Keratinocyte (primary cell): Measurements from ENCODE around the gene DYNC1LI2. TPM values are rescaled to one million over a fixed set of nuclear protein-coding genes. Genes with fewer than 3 reads are reported as not detected.

Source experiments
- DNase-seq: peaks from one replicate; pipeline ENCODE4 v3.0.0-alpha.2; 2011; ENCODE audit warnings: low read depth, missing footprints, low spot score
- FAIRE-seq: peaks from 2 replicates; lab custom pipeline; 2011; peaks lifted over from hg19 to GRCh38; lab: Jason Lieb, UNC
- H2AFZ ChIP-seq: 2 replicates; pipeline ENCODE4 v1.6.0; 2012; ENCODE audit warnings: low read length, control low read depth, inconsistent platforms; ENCODE audit not compliant: control insufficient read depth
- H3K27ac ChIP-seq: 2 replicates; pipeline ENCODE4 v1.5.1; 2011; ENCODE audit warnings: low read length; ENCODE audit not compliant: control insufficient read depth, insufficient read depth
- H3K27me3 ChIP-seq: 3 replicates; pipeline ENCODE4 v1.6.0; 2011; ENCODE audit warnings: low read length; ENCODE audit not compliant: control insufficient read depth, insufficient read depth; ENCODE audit errors: extremely low read depth
- H3K36me3 ChIP-seq, 2 experiments: 2 replicates in 1 of 2; 3 replicates in 1 of 2; pipeline ENCODE4 v1.5.1; 2011; ENCODE audit warnings: low read length in 2 of 2, mild to moderate bottlenecking in 1 of 2; ENCODE audit not compliant: control insufficient read depth in 2 of 2, insufficient read depth in 2 of 2; ENCODE audit errors: extremely low read depth in 1 of 2
- H3K4me1 ChIP-seq: 3 replicates; pipeline ENCODE4 v1.5.1; 2011; ENCODE audit warnings: low read length; ENCODE audit not compliant: control insufficient read depth, insufficient read depth; ENCODE audit errors: extremely low read depth
- H3K4me2 ChIP-seq: 3 replicates; pipeline ENCODE4 v1.6.0; 2011; ENCODE audit warnings: low read depth, low read length; ENCODE audit not compliant: control insufficient read depth, insufficient read depth; ENCODE audit errors: extremely low read depth
- H3K4me3 ChIP-seq, 3 experiments: fragments of 200-600 bp in 1 of 3; sonication (generic) in 1 of 3; 2 replicates in 2 of 3; 3 replicates in 1 of 3; pipeline ENCODE4 v1.5.1; 2011 to 2016; ENCODE audit warnings: low read length in 3 of 3, mild to moderate bottlenecking in 3 of 3, control low read depth in 2 of 3, inconsistent platforms in 1 of 3, low read depth in 1 of 3, mixed read lengths in 1 of 3, mixed run types in 1 of 3, moderate library complexity in 1 of 3; ENCODE audit not compliant: control insufficient read depth in 2 of 3, insufficient read depth in 2 of 3; ENCODE audit errors: extremely low read depth in 1 of 3
- H3K79me2 ChIP-seq: 2 replicates; pipeline ENCODE4 v1.6.0; 2012; ENCODE audit warnings: low read length; ENCODE audit not compliant: control insufficient read depth, insufficient read depth
- H3K9ac ChIP-seq: 3 replicates; pipeline ENCODE4 v1.6.0; 2011; ENCODE audit warnings: low read length; ENCODE audit not compliant: control insufficient read depth, insufficient read depth; ENCODE audit errors: extremely low read depth
- H3K9me1 ChIP-seq: 3 replicates; pipeline ENCODE4 v1.6.0; 2011; ENCODE audit warnings: low read length; ENCODE audit not compliant: control insufficient read depth, insufficient read depth; ENCODE audit errors: extremely low read depth
- H3K9me3 ChIP-seq: 2 replicates; pipeline ENCODE4 v1.5.1; 2012; ENCODE audit warnings: low read depth, low read length; ENCODE audit not compliant: control insufficient read depth
- H4K20me1 ChIP-seq: 3 replicates; pipeline ENCODE4 v1.6.0; 2011; ENCODE audit warnings: low read length; ENCODE audit not compliant: control insufficient read depth, insufficient read depth; ENCODE audit errors: extremely low read depth
- CTCF ChIP-seq, 3 experiments: IDR thresholded peaks in 1 of 3; conservative IDR thresholded peaks in 1 of 3; optimal IDR thresholded peaks in 1 of 3; 2 replicates in 2 of 3; 3 replicates in 1 of 3; pipeline versions ENCODE3 to v1.5.1; 2011; ENCODE audit warnings: low read length in 3 of 3, mild to moderate bottlenecking in 3 of 3, moderate library complexity in 2 of 3, control low read depth in 1 of 3, inconsistent platforms in 1 of 3; ENCODE audit not compliant: insufficient read depth in 2 of 3; ENCODE audit errors: extremely low read depth in 1 of 3
- EZH2 ChIP-seq: IDR thresholded peaks from one replicate; pipeline ENCODE4 v1.6.1; 2012; ENCODE audit warnings: inconsistent platforms, mild to moderate bottlenecking, low read length, moderate library complexity
- dilution Hi-C: fragments of 300-500 bp; cut with MboI; formaldehyde crosslinking; loops from one replicate; pipeline ENCODE4 v1.7.0; 2020; ENCODE audit warnings: low sequenced_read_pairs; ENCODE audit not compliant: extremely low pct_ligation_motif_present
- polyA plus RNA-seq, 5 experiments: library from polyadenylated mRNA; depleted of rRNA in 3 of 5; stranded (reverse) in 3 of 5; stranded (forward) in 1 of 5; unstranded in 1 of 5; fragments of >200 nt; gene quantifications; 1 replicate in 1 of 5; 2 replicates in 3 of 5; 3 replicates in 1 of 5; pipeline versions ENCODE4 v1.2.1 to v1.2.3, GENCODE V29; 2011 to 2012; ENCODE audit warnings: missing spikeins in 2 of 5, low read depth in 1 of 5, low replicate concordance in 1 of 5

The DYNC1LI2 gene
- polyA plus RNA-seq, 1 donor (not counting 4 experiments of a cell fraction or from before 2014, with no cell fraction given): 66.0 TPM

GRCh38 chr16:66701516-66701915, 49.9 kb downstream of the DYNC1LI2 start:
- FAIRE-seq (no peak), DNase-seq (no peak)
- H3K9ac ChIP-seq: no peak overlapping the region
- H3K79me2 ChIP-seq: no peaks in the 10 kb centered on the region
- dilution Hi-C loops: no loop called here
- H2AFZ ChIP-seq: no peak overlapping the region
- H4K20me1 ChIP-seq: no peaks in the 10 kb centered on the region
- H3K9me3 ChIP-seq: no peaks in the 10 kb centered on the region
- H3K4me2 ChIP-seq: no peak overlapping the region
- no peak for TF ChIP-seq EZH2
- no peak for TF ChIP-seq CTCF (optimal IDR thresholded peaks at IDR 0.05 in 1 of 3, IDR thresholded peaks at IDR 0.05 in 1 of 3, conservative IDR thresholded peaks at IDR 0.05 in 1 of 3; ENCODE audit: extremely low read depth in 1 of 3, insufficient read depth in 2 of 3, low read length in 3 of 3)
- peaks cover 15% of the 10 kb centered on the region for H3K4me1 ChIP-seq
- no peaks in the 10 kb centered on the region for H3K9me1 ChIP-seq
- no peak overlapping the region for H3K4me3 ChIP-seq
- H3K27ac ChIP-seq: no peak overlapping the region
- H3K27me3 ChIP-seq: no peaks in the 10 kb centered on the region
- H3K36me3 ChIP-seq: no peaks in the 10 kb centered on the region

- no peak overlapping the region for H2AFZ ChIP-seq
- H4K20me1 ChIP-seq: no peaks in the 10 kb centered on the region
- dilution Hi-C loops: no loop called here
- H3K9me3 ChIP-seq: no peaks in the 10 kb centered on the region
- no peaks in the 10 kb centered on the region for H3K9me1 ChIP-seq
- no peak for TF ChIP-seq EZH2
- no peak for TF ChIP-seq CTCF (optimal IDR thresholded peaks at IDR 0.05 in 1 of 3, IDR thresholded peaks at IDR 0.05 in 1 of 3, conservative IDR thresholded peaks at IDR 0.05 in 1 of 3; ENCODE audit: extremely low read depth in 1 of 3, insufficient read depth in 2 of 3, low read length in 3 of 3)
- no peak overlapping the region for H3K27ac ChIP-seq
- H3K4me3 ChIP-seq: no peak overlapping the region
- no peak overlapping the region for H3K9ac ChIP-seq
- FAIRE-seq: no peak
- H3K4me2 ChIP-seq: no peak overlapping the region
- no peaks in the 10 kb centered on the region for H3K27me3 ChIP-seq
- H3K36me3 ChIP-seq: no peaks in the 10 kb centered on the region
- DNase-seq: no peak
- peaks cover under 1% of the 10 kb centered on the region for H3K79me2 ChIP-seq
- peaks cover 10% of the 10 kb centered on the region for H3K4me1 ChIP-seq
Measured at GRCh38 chr16:66701026-66701425, 50.4 kb downstream of the DYNC1LI2 start.
